ENCODE measurements around the gene TFR2.

GRCh38 chr7:100686822-100687211 lies 45.5 kb upstream of the TFR2 start:
- TF ChIP-seq CTCF (IDR thresholded peaks at IDR 0.05; ENCODE audit: insufficient read depth, low read length, poor library complexity, severe bottlenecking) (no peak), EZH2phosphoT487 (conservative IDR thresholded peaks at IDR 0.05; ENCODE audit: low read length) (no peak)

Measured in SU-DHL-6 (cell line).